Neural crest cell (in vitro differentiated cells): ENCODE measurements around the gene SNCAIP. TPM values are rescaled to one million over a fixed set of nuclear protein-coding genes. Genes with fewer than 3 reads are reported as not detected.

Source experiments
- DNase-seq: peaks from one replicate; pipeline ENCODE4 v3.0.0; 2021; ENCODE audit warnings: low read depth, mixed read lengths, low spot score
- H3K27ac Mint-ChIP-seq: one replicate; pipeline ENCODE4 v1.8.0; 2021; ENCODE audit warnings: mild to moderate bottlenecking, mixed read lengths; ENCODE audit not compliant: unreplicated experiment
- H3K27me3 Mint-ChIP-seq: 2 replicates; pipeline ENCODE4 v1.8.0; 2021; ENCODE audit warnings: low read depth, mild to moderate bottlenecking, mixed read lengths
- H3K36me3 Mint-ChIP-seq: 2 replicates; pipeline ENCODE4 v1.8.0; 2021; ENCODE audit warnings: low read depth, mild to moderate bottlenecking, mixed read lengths
- H3K4me1 Mint-ChIP-seq: 2 replicates; pipeline ENCODE4 v1.8.0; 2021; ENCODE audit warnings: mixed read lengths
- H3K4me3 Mint-ChIP-seq: one replicate; pipeline ENCODE4 v1.8.0; 2021; ENCODE audit warnings: mild to moderate bottlenecking, mixed read lengths
- H3K9me3 Mint-ChIP-seq: 2 replicates; pipeline ENCODE4 v1.8.0; 2021; ENCODE audit warnings: mixed read lengths
- CTCF ChIP-seq: fragments of 200-600 bp; sonication (generic); conservative IDR thresholded peaks from 2 replicates; pipeline ENCODE4 v1.5.0; 2021; ENCODE audit warnings: antibody characterized with exemption, mild to moderate bottlenecking
- total RNA-seq: library from RNA; stranded (reverse); gene quantifications from 2 replicates; pipeline ENCODE4 v1.2.1, GENCODE V29; 2021

SNCAIP gene
- total RNA-seq, 1 donor from 2014 or later = 10.2 TPM

GRCh38 chr5:122498163-122498562 lies 186.1 kb downstream of the SNCAIP start:
- Mint-ChIP-seq H3K9me3 (no peaks in the 10 kb centered on the region), H3K27ac (no peak overlapping the region), H3K4me1 (peaks cover 11% of the 10 kb centered on the region), H3K36me3 (no peaks in the 10 kb centered on the region), H3K4me3 (no peak overlapping the region), H3K27me3 (no peaks in the 10 kb centered on the region)
- peak; percentile 61 for TF ChIP-seq CTCF
- DNase-seq = peak; percentile 12

- Mint-ChIP-seq H3K9me3 (no peaks in the 10 kb centered on the region), H3K4me1 (peaks cover 11% of the 10 kb centered on the region), H3K4me3 (no peak overlapping the region), H3K36me3 (no peaks in the 10 kb centered on the region), H3K27me3 (no peaks in the 10 kb centered on the region), H3K27ac (no peak overlapping the region)
- DNase-seq = no peak
- no peak for TF ChIP-seq CTCF
Observed at GRCh38 chr5:122499585-122499984, 187.5 kb downstream of the SNCAIP start.

GRCh38 chr5:122500245-122501088 lies 188.4 kb downstream of the SNCAIP start:
- Mint-ChIP-seq H3K27me3 (no peaks in the 10 kb centered on the region), H3K4me1 (peaks cover 11% of the 10 kb centered on the region), H3K4me3 (no peak overlapping the region), H3K27ac (peak overlapping the region; percentile 29), H3K9me3 (no peaks in the 10 kb centered on the region), H3K36me3 (no peaks in the 10 kb centered on the region)
- DNase-seq = peak; percentile 45
- peak; percentile 74 for TF ChIP-seq CTCF

GRCh38 chr5:122501089-122501435 lies 189.0 kb downstream of the SNCAIP start:
- Mint-ChIP-seq H3K27ac (peak overlapping the region; percentile 2), H3K4me1 (peaks cover 11% of the 10 kb centered on the region), H3K4me3 (no peak overlapping the region), H3K36me3 (no peaks in the 10 kb centered on the region), H3K9me3 (no peaks in the 10 kb centered on the region), H3K27me3 (no peaks in the 10 kb centered on the region)
- no peak for DNase-seq
- no peak for TF ChIP-seq CTCF

GRCh38 chr5:122507045-122507444 lies 195.0 kb downstream of the SNCAIP start:
- Mint-ChIP-seq H3K27me3 (no peaks in the 10 kb centered on the region), H3K9me3 (no peaks in the 10 kb centered on the region), H3K36me3 (no peaks in the 10 kb centered on the region), H3K27ac (no peak overlapping the region), H3K4me3 (no peak overlapping the region), H3K4me1 (no peaks in the 10 kb centered on the region)
- no peak for DNase-seq
- TF ChIP-seq CTCF = no peak
